Erythroblast (primary cell): ENCODE results near the gene MSH3.

Source experiments
- GATA1 ChIP-seq: IDR thresholded peaks from 2 replicates; pipeline ENCODE4 v1.6.1; 2011; ENCODE audit warnings: low read depth, mild to moderate bottlenecking, control low read depth, low read length, moderate library complexity
- POLR2A ChIP-seq: IDR thresholded peaks from 2 replicates; pipeline ENCODE4 v1.6.1; 2011; ENCODE audit warnings: mild to moderate bottlenecking, low read length

DNA sequence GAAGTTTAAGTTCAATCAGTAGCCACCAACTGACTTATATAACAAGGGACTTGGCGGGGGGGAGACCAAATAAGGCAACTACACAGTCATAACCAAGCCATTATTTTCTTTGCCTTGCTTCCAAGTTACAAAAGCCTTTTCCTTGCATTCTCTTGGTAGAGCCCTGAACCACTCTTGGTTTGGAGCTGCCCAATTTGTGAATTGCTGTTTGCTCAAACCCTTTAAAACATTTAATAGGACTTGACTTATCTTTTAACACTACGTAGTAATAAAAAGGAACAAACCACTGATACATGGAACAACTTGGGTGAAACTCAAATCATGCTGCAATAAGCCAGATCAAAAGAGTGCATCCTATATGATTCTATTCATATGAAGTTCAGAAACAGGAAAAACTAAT lies 31.7 kb upstream of the MSH3 start:
- TF ChIP-seq POLR2A (no peak), GATA1 (no peak)
